HL-60 (cell line): ENCODE measurements around the gene GTPBP4.

ENCODE experiments used
- CTCF ChIP-seq: IDR thresholded peaks from one replicate; pipeline ENCODE4 v1.5.1; 2011; ENCODE audit warnings: low read length, control low read depth, inconsistent platforms; ENCODE audit not compliant: insufficient read depth
- GABPA ChIP-seq: IDR thresholded peaks from 2 replicates; pipeline ENCODE4 v1.6.1; 2012; ENCODE audit warnings: low read depth
- POLR2AphosphoS5 ChIP-seq: IDR thresholded peaks from 2 replicates; pipeline ENCODE4 v1.6.1; 2012; ENCODE audit warnings: low read depth
- SPI1 ChIP-seq: IDR thresholded peaks from 2 replicates; pipeline ENCODE4 v1.6.1; 2012; ENCODE audit warnings: low read depth, mild to moderate bottlenecking, borderline replicate concordance
- TF ChIP-seq, protein P1 (sequence below): IDR thresholded peaks from 2 replicates; pipeline ENCODE4 v1.6.1; 2012; ENCODE audit warnings: low read depth; ENCODE audit not compliant: insufficient replicate concordance

- TF ChIP-seq CTCF (no peak), POLR2AphosphoS5 (no peak), GABPA (no peak), SPI1 (no peak)
- TF ChIP-seq, protein P1, sequence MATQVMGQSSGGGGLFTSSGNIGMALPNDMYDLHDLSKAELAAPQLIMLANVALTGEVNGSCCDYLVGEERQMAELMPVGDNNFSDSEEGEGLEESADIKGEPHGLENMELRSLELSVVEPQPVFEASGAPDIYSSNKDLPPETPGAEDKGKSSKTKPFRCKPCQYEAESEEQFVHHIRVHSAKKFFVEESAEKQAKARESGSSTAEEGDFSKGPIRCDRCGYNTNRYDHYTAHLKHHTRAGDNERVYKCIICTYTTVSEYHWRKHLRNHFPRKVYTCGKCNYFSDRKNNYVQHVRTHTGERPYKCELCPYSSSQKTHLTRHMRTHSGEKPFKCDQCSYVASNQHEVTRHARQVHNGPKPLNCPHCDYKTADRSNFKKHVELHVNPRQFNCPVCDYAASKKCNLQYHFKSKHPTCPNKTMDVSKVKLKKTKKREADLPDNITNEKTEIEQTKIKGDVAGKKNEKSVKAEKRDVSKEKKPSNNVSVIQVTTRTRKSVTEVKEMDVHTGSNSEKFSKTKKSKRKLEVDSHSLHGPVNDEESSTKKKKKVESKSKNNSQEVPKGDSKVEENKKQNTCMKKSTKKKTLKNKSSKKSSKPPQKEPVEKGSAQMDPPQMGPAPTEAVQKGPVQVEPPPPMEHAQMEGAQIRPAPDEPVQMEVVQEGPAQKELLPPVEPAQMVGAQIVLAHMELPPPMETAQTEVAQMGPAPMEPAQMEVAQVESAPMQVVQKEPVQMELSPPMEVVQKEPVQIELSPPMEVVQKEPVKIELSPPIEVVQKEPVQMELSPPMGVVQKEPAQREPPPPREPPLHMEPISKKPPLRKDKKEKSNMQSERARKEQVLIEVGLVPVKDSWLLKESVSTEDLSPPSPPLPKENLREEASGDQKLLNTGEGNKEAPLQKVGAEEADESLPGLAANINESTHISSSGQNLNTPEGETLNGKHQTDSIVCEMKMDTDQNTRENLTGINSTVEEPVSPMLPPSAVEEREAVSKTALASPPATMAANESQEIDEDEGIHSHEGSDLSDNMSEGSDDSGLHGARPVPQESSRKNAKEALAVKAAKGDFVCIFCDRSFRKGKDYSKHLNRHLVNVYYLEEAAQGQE, result no peak
These were observed 27.5 kb downstream of the GTPBP4 start for GRCh38 chr10:1015688-1016087.
